MM.1S (cell line): ENCODE measurements around the gene OR8B8.

Experiments
- DNase-seq: peaks from one replicate; pipeline ENCODE4 v3.0.0-alpha.2; 2015
- H2AFZ ChIP-seq: fragments of 300-600 bp; sonication (generic); 2 replicates; pipeline ENCODE4 v1.6.0; 2016; ENCODE audit warnings: antibody characterized with exemption, low read length
- H3F3A ChIP-seq: fragments of 300-600 bp; sonication (generic); 2 replicates; pipeline ENCODE4 v1.6.1; 2016; ENCODE audit warnings: mild to moderate bottlenecking, antibody characterized with exemption, low read length, moderate library complexity, mixed read lengths; ENCODE audit not compliant: insufficient read depth
- H3K27ac ChIP-seq: fragments of 300-600 bp; sonication (generic); 2 replicates; pipeline ENCODE4 v1.5.1; 2016; ENCODE audit warnings: mild to moderate bottlenecking, low read length
- H3K27me3 ChIP-seq: fragments of 300-600 bp; sonication (generic); replicated peaks from 2 replicates; pipeline ENCODE4 v1.6.0; 2016; ENCODE audit warnings: low read length; ENCODE audit not compliant: insufficient read depth
- H3K36me3 ChIP-seq: fragments of 300-600 bp; sonication (generic); replicated peaks from 2 replicates; pipeline ENCODE4 v1.6.1; 2016; ENCODE audit warnings: mild to moderate bottlenecking, low read length, mixed read lengths; ENCODE audit not compliant: insufficient read depth
- H3K4me1 ChIP-seq: fragments of 300-600 bp; sonication (generic); 2 replicates; pipeline ENCODE4 v1.6.1; 2016; ENCODE audit warnings: low read length, mixed read lengths
- H3K4me2 ChIP-seq: fragments of 300-600 bp; sonication (generic); 2 replicates; pipeline ENCODE4 v1.6.0; 2016; ENCODE audit warnings: low read depth, low read length
- H3K4me3 ChIP-seq: fragments of 300-600 bp; sonication (generic); 2 replicates; pipeline ENCODE4 v1.5.1; 2016; ENCODE audit warnings: low read length, mixed read lengths
- H3K79me2 ChIP-seq: fragments of 300-600 bp; sonication (generic); 2 replicates; pipeline ENCODE4 v1.6.1; 2016; ENCODE audit warnings: mixed run types, low read length, mixed read lengths
- H3K9ac ChIP-seq: fragments of 300-600 bp; sonication (generic); 2 replicates; pipeline ENCODE4 v1.6.1; 2016; ENCODE audit warnings: low read length, mixed read lengths
- H3K9me2 ChIP-seq: fragments of 300-600 bp; sonication (generic); replicated peaks from 2 replicates; pipeline ENCODE4 v1.6.1; 2016; ENCODE audit warnings: mild to moderate bottlenecking, low read length, mixed read lengths; ENCODE audit not compliant: insufficient read depth
- H3K9me3 ChIP-seq: fragments of 300-600 bp; sonication (generic); replicated peaks from 2 replicates; pipeline ENCODE4 v1.6.1; 2016; ENCODE audit warnings: mild to moderate bottlenecking, low read length, mixed read lengths; ENCODE audit not compliant: insufficient read depth
- H4K20me1 ChIP-seq: fragments of 300-600 bp; sonication (generic); 2 replicates; pipeline ENCODE4 v1.6.1; 2016; ENCODE audit warnings: mild to moderate bottlenecking, low read length, moderate library complexity, mixed read lengths; ENCODE audit not compliant: insufficient read depth
- EZH2 ChIP-seq: fragments of 300-600 bp; sonication (generic); optimal IDR thresholded peaks from 2 replicates; pipeline ENCODE3; 2017; ENCODE audit warnings: low read depth, mild to moderate bottlenecking, antibody characterized with exemption, low read length, mixed read lengths
- EZH2phosphoT487 ChIP-seq: fragments of 300-600 bp; sonication (generic); IDR thresholded peaks from 2 replicates; pipeline ENCODE4 v1.6.1; 2018; ENCODE audit warnings: antibody characterized with exemption, low read length
- TF ChIP-seq, protein P1 (sequence below): fragments of 300-600 bp; sonication (generic); IDR thresholded peaks from 2 replicates; pipeline ENCODE4 v1.5.1; 2016; ENCODE audit warnings: antibody characterized with exemption, low read length, mixed read lengths

Gene OR8B8

DNA sequence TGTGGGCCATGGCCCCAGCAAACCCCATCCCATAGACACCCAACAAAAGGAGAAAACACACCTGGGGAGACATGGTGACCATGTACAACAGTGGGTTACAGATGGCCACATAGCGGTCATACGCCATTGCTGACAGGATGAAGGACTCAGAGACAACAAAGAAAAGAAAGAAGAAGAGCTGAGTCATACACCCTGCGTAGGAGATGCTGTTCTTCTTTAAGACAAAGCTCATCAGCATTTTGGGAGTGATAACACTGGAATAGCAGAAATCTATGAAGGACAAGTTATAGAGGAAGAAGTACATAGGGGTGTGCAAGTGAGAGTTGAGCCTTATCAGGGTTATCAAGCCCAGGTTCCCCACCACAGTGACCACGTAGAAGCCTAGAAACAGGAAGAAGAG, 4.9 kb downstream of the OR8B8 start:
- Histone ChIP-seq H3K27me3 (no peaks in the 10 kb centered on the region), H3K4me3 (no peak overlapping the region), H3K36me3 (no peaks in the 10 kb centered on the region), H3K9me3 (no peaks in the 10 kb centered on the region), H3K4me2 (no peak overlapping the region), H3K4me1 (no peaks in the 10 kb centered on the region), H3K9me2 (no peaks in the 10 kb centered on the region), H3K9ac (no peak overlapping the region), H2AFZ (no peak overlapping the region), H3F3A (no peaks in the 10 kb centered on the region), H3K79me2 (no peaks in the 10 kb centered on the region), H4K20me1 (no peaks in the 10 kb centered on the region), H3K27ac (no peak overlapping the region)
- TF ChIP-seq, protein P1, sequence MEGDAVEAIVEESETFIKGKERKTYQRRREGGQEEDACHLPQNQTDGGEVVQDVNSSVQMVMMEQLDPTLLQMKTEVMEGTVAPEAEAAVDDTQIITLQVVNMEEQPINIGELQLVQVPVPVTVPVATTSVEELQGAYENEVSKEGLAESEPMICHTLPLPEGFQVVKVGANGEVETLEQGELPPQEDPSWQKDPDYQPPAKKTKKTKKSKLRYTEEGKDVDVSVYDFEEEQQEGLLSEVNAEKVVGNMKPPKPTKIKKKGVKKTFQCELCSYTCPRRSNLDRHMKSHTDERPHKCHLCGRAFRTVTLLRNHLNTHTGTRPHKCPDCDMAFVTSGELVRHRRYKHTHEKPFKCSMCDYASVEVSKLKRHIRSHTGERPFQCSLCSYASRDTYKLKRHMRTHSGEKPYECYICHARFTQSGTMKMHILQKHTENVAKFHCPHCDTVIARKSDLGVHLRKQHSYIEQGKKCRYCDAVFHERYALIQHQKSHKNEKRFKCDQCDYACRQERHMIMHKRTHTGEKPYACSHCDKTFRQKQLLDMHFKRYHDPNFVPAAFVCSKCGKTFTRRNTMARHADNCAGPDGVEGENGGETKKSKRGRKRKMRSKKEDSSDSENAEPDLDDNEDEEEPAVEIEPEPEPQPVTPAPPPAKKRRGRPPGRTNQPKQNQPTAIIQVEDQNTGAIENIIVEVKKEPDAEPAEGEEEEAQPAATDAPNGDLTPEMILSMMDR = no peak
- TF ChIP-seq EZH2 (no peak), EZH2phosphoT487 (no peak)
- no peak for DNase-seq

DNA sequence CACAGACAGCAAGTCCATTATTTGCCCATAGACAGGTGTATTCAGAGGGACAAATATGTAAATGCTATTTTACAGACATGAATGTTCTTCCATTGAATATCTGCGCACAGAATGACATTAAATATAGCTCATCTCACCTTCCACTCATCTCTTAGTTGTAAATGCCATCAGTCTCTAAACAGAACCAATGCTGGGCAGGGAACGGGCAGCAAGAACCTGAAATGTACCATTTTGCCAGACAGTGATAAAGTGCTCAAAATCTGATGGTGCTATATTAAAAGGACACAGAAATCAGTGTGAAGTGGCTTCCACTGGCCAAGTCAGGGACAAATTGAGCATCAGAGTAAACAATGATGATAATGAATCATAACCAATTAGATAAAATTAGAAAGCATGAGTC, 10.8 kb downstream of the OR8B8 start:
- Histone ChIP-seq H3F3A (no peaks in the 10 kb centered on the region), H3K9ac (no peak overlapping the region), H3K9me3 (no peaks in the 10 kb centered on the region), H3K4me2 (no peak overlapping the region), H4K20me1 (no peaks in the 10 kb centered on the region), H2AFZ (no peak overlapping the region), H3K4me1 (no peaks in the 10 kb centered on the region), H3K36me3 (no peaks in the 10 kb centered on the region), H3K27ac (no peak overlapping the region), H3K9me2 (no peaks in the 10 kb centered on the region), H3K4me3 (no peak overlapping the region), H3K27me3 (no peaks in the 10 kb centered on the region), H3K79me2 (no peaks in the 10 kb centered on the region)
- no peak for TF ChIP-seq EZH2phosphoT487
- TF ChIP-seq EZH2 = no peak
- TF ChIP-seq, protein P1 = no peak
- DNase-seq = no peak

DNA sequence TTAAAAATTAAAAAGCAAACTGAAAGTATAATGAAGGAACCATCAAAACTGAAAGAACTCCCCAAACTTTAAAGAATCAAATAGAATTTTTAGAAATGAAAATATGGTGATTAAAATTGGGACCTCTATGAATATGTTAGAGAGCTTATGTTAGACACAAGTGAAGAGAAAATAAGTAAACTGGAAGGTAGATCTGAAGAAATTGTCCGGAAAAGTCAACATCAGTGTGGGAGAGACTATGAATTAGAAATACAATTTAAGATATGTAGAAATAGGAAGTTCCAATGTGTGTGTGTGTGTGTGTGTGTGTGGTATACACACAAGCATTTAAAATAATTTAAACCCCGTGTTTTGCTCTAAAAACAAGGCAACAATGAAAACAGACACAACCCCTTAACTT, 15.9 kb downstream of the OR8B8 start:
- Histone ChIP-seq H4K20me1 (no peaks in the 10 kb centered on the region), H3K79me2 (no peaks in the 10 kb centered on the region), H3K36me3 (no peaks in the 10 kb centered on the region), H3K4me2 (no peak overlapping the region), H2AFZ (no peak overlapping the region), H3K9ac (no peak overlapping the region), H3K27me3 (no peaks in the 10 kb centered on the region), H3F3A (no peaks in the 10 kb centered on the region), H3K4me3 (no peak overlapping the region), H3K27ac (no peak overlapping the region), H3K9me3 (no peaks in the 10 kb centered on the region), H3K4me1 (no peaks in the 10 kb centered on the region), H3K9me2 (no peaks in the 10 kb centered on the region)
- DNase-seq = no peak
- TF ChIP-seq, protein P1 = no peak
- no peak for TF ChIP-seq EZH2phosphoT487
- TF ChIP-seq EZH2 = no peak
